H9 (cell line): Measurements from ENCODE around the gene SLC25A12. TPM values are rescaled to one million over a fixed set of nuclear protein-coding genes. Genes with fewer than 3 reads are reported as not detected.

ENCODE experiments used
- DNase-seq: peaks from one replicate; pipeline ENCODE4 v3.0.0-alpha.2; 2017
- H2AFZ ChIP-seq: one replicate; pipeline ENCODE4 v1.6.1; 2013; ENCODE audit warnings: mild to moderate bottlenecking, low read length, control low read depth, moderate library complexity
- H2AK5ac ChIP-seq: 2 replicates; pipeline ENCODE4 v1.6.1; 2013; ENCODE audit warnings: low read length, control low read depth, mixed read lengths; ENCODE audit not compliant: insufficient read length
- H2BK120ac ChIP-seq: one replicate; pipeline ENCODE4 v1.6.1; 2013; ENCODE audit warnings: low read depth, mild to moderate bottlenecking, low read length, control low read depth, inconsistent platforms; ENCODE audit not compliant: poor library complexity, severe bottlenecking
- H2BK12ac ChIP-seq: 2 replicates; pipeline ENCODE4 v1.6.1; 2013; ENCODE audit warnings: low read length, control low read depth, mixed read lengths, low read depth; ENCODE audit not compliant: insufficient read length
- H2BK15ac ChIP-seq: 2 replicates; pipeline ENCODE4 v1.6.1; 2013; ENCODE audit warnings: low read depth, low read length, control low read depth
- H2BK20ac ChIP-seq: one replicate; pipeline ENCODE4 v1.6.1; 2013; ENCODE audit warnings: low read depth, mild to moderate bottlenecking, low read length, control low read depth, inconsistent platforms; ENCODE audit not compliant: poor library complexity, severe bottlenecking
- H2BK5ac ChIP-seq: 2 replicates; pipeline ENCODE4 v1.6.1; 2013; ENCODE audit warnings: low read length, control low read depth, mixed read lengths; ENCODE audit not compliant: insufficient read length
- H3K14ac ChIP-seq: 2 replicates; pipeline ENCODE4 v1.6.1; 2013; ENCODE audit warnings: low read length, control low read depth; ENCODE audit not compliant: insufficient read depth
- H3K18ac ChIP-seq: 2 replicates; pipeline ENCODE4 v1.6.1; 2013; ENCODE audit warnings: low read depth, mild to moderate bottlenecking, mixed read lengths, low read length, control low read depth; ENCODE audit not compliant: insufficient read length
- H3K23ac ChIP-seq: 2 replicates; pipeline ENCODE4 v1.6.1; 2013; ENCODE audit warnings: low read length, control low read depth, mixed read lengths, low read depth; ENCODE audit not compliant: insufficient read length
- H3K23me2 ChIP-seq: 2 replicates; pipeline ENCODE4 v1.6.1; 2013; ENCODE audit warnings: low read depth, mild to moderate bottlenecking, mixed read lengths, low read length, control low read depth; ENCODE audit not compliant: insufficient read length, poor library complexity, severe bottlenecking
- H3K27ac ChIP-seq: 2 replicates; pipeline ENCODE4 v1.5.1; 2013; ENCODE audit warnings: low read length, control low read depth, mixed read lengths, low read depth; ENCODE audit not compliant: insufficient read length
- H3K27me3 ChIP-seq: 2 replicates; pipeline ENCODE4 v1.6.1; 2013; ENCODE audit warnings: low read length, control low read depth, inconsistent platforms; ENCODE audit not compliant: insufficient read depth
- H3K4ac ChIP-seq: 2 replicates; pipeline ENCODE4 v1.6.1; 2013; ENCODE audit warnings: low read depth, mild to moderate bottlenecking, control low read depth, inconsistent platforms, low read length, moderate library complexity
- H3K4me1 ChIP-seq: 2 replicates; pipeline ENCODE4 v1.6.1; 2013; ENCODE audit warnings: low read length, control low read depth, inconsistent platforms; ENCODE audit not compliant: insufficient read depth
- H3K4me2 ChIP-seq: 2 replicates; pipeline ENCODE4 v1.6.1; 2013; ENCODE audit warnings: low read length, control low read depth, mixed read lengths; ENCODE audit not compliant: insufficient read length, insufficient read depth
- H3K56ac ChIP-seq: 2 replicates; pipeline ENCODE4 v1.6.1; 2013; ENCODE audit warnings: low read depth, mild to moderate bottlenecking, mixed read lengths, low read length, control low read depth; ENCODE audit not compliant: insufficient read length
- H3K79me1 ChIP-seq: 2 replicates; pipeline ENCODE4 v1.6.1; 2013; ENCODE audit warnings: low read depth, mild to moderate bottlenecking, moderate library complexity, low read length, control low read depth, inconsistent platforms; ENCODE audit not compliant: insufficient read depth, poor library complexity, severe bottlenecking
- H3K79me2 ChIP-seq: 2 replicates; pipeline ENCODE4 v1.6.1; 2013; ENCODE audit warnings: low read length, control low read depth, inconsistent platforms; ENCODE audit not compliant: insufficient read depth
- H3K9ac ChIP-seq: 2 replicates; pipeline ENCODE4 v1.6.1; 2013; ENCODE audit warnings: low read length, control low read depth, mixed read lengths; ENCODE audit not compliant: insufficient read length; ENCODE audit errors: extremely low read depth
- H3K9me3 ChIP-seq: one replicate; pipeline ENCODE4 v1.6.1; 2013; ENCODE audit warnings: low read depth, low read length, inconsistent platforms; ENCODE audit not compliant: control insufficient read depth
- H3T11ph ChIP-seq: one replicate; pipeline ENCODE4 v1.6.1; 2013; ENCODE audit warnings: mild to moderate bottlenecking, low read length, control low read depth, inconsistent platforms
- H4K20me1 ChIP-seq: one replicate; pipeline ENCODE4 v1.6.1; 2013; ENCODE audit not compliant: control insufficient read depth, insufficient read length, insufficient read depth
- H4K5ac ChIP-seq: 2 replicates; pipeline ENCODE4 v1.6.1; 2013; ENCODE audit warnings: low read depth, mild to moderate bottlenecking, mixed read lengths, low read length, control low read depth; ENCODE audit not compliant: insufficient read length
- H4K8ac ChIP-seq: replicated peaks from 2 replicates; pipeline ENCODE4 v1.6.1; 2013; ENCODE audit warnings: low read length, control low read depth, mixed read lengths, low read depth; ENCODE audit not compliant: insufficient read length
- H4K91ac ChIP-seq: 2 replicates; pipeline ENCODE4 v1.6.1; 2013; ENCODE audit warnings: low read depth, mild to moderate bottlenecking, moderate library complexity, mixed read lengths, low read length, control low read depth; ENCODE audit not compliant: insufficient read length
- H3K27ac Mint-ChIP-seq, 3 experiments: 2 replicates in 2 of 3; 3 replicates in 1 of 3; pipeline ENCODE4 v1.8.0; 2020 to 2021; ENCODE audit warnings: mixed read lengths in 3 of 3, mild to moderate bottlenecking in 1 of 3, moderate library complexity in 1 of 3
- H3K27me3 Mint-ChIP-seq: 2 replicates; pipeline ENCODE4 v1.8.0; 2021; ENCODE audit warnings: low read depth, mild to moderate bottlenecking, moderate library complexity, mixed read lengths
- H3K36me3 Mint-ChIP-seq, 3 experiments: 2 replicates in 2 of 3; 3 replicates in 1 of 3; pipeline ENCODE4 v1.8.0; 2020 to 2021; ENCODE audit warnings: low read depth in 3 of 3, mixed read lengths in 3 of 3; ENCODE audit not compliant: insufficient read depth in 1 of 3
- H3K4me1 Mint-ChIP-seq, 2 experiments: 2 replicates each; pipeline ENCODE4 v1.8.0; 2020; ENCODE audit warnings: mixed read lengths in 2 of 2
- H3K4me3 Mint-ChIP-seq, 2 experiments: 2 replicates in 1 of 2; 3 replicates in 1 of 2; pipeline ENCODE4 v1.8.0; 2020 to 2021; ENCODE audit warnings: mild to moderate bottlenecking in 2 of 2, mixed read lengths in 2 of 2, moderate library complexity in 1 of 2
- H3K9me3 Mint-ChIP-seq, 2 experiments: 2 replicates in 1 of 2; 3 replicates in 1 of 2; pipeline ENCODE4 v1.8.0; 2020; ENCODE audit warnings: mild to moderate bottlenecking in 2 of 2, mixed read lengths in 2 of 2, moderate library complexity in 1 of 2
- WGBS: extraction: QIAGEN DNeasy Blood & Tissue Kit; methylation state at CpG from one replicate; pipeline ENCODE4 v1.1.7; 2013; ENCODE audit warnings: missing lambda C conversion rate, low lambda C conversion rate, mixed read lengths; ENCODE audit not compliant: insufficient read length; ENCODE audit errors: extremely low coverage; 5-methylcytosine and 5-hydroxymethylcytosine counted together
- total RNA-seq: library from RNA; stranded (reverse); gene quantifications from 2 replicates; pipeline ENCODE4 v1.2.1, GENCODE V29; 2021
- TF ChIP-seq, protein P1 (sequence below): fragments of 200-600 bp; sonication (generic); conservative IDR thresholded peaks from 3 replicates; pipeline ENCODE4 v1.8.0; 2021; ENCODE audit warnings: antibody characterized with exemption, mild to moderate bottlenecking

The SLC25A12 gene
- total RNA-seq, 1 experiment from 2014 or later = 10.1 TPM

DNA sequence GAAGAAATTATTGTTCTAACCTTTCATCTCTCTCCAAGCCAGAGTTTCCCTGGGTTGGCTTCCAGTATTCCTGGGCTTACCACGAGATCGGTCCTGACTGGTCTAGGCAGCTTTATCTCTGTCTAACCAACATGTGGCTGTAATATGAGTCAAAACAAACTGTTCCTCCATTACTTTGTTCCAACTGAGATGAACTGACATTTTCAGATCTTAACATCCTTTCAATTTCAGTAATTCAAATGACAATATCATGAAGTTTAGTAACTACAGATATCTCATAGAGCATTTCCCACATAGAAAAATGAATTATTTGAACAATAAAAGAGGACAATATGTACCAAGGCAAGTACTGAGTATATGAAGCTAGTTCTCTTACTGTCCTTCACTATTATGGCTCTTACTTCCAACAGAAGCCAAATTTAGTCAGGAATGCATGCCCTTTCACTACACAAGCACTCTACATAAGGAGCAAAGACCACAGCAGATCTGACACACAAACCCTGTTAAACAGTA, 15.5 kb downstream of the SLC25A12 start:
- DNase-seq = no peak
- Mint-ChIP-seq H3K9me3 (no peaks in the 10 kb centered on the region), H3K36me3 (peaks cover 8 to 13% (median 12%) of the 10 kb centered on the region in 3 experiments), H3K4me3 (no peak overlapping the region), H3K27me3 (no peaks in the 10 kb centered on the region), H3K27ac (no peak overlapping the region; a peak in 2 of 7 replicates), H3K4me1 (no peaks in the 10 kb centered on the region)
- no peak overlapping the region for H3K4me2 ChIP-seq
- TF ChIP-seq, protein P1, sequence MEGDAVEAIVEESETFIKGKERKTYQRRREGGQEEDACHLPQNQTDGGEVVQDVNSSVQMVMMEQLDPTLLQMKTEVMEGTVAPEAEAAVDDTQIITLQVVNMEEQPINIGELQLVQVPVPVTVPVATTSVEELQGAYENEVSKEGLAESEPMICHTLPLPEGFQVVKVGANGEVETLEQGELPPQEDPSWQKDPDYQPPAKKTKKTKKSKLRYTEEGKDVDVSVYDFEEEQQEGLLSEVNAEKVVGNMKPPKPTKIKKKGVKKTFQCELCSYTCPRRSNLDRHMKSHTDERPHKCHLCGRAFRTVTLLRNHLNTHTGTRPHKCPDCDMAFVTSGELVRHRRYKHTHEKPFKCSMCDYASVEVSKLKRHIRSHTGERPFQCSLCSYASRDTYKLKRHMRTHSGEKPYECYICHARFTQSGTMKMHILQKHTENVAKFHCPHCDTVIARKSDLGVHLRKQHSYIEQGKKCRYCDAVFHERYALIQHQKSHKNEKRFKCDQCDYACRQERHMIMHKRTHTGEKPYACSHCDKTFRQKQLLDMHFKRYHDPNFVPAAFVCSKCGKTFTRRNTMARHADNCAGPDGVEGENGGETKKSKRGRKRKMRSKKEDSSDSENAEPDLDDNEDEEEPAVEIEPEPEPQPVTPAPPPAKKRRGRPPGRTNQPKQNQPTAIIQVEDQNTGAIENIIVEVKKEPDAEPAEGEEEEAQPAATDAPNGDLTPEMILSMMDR = no peak
- H3K4ac ChIP-seq = no peak overlapping the region
- H3T11ph ChIP-seq = no peak overlapping the region
- H3K14ac ChIP-seq = no peak overlapping the region
- H4K91ac ChIP-seq = no peak overlapping the region
- H3K79me1 ChIP-seq = no peaks in the 10 kb centered on the region
- no peak overlapping the region for H3K23ac ChIP-seq
- H4K20me1 ChIP-seq = no peaks in the 10 kb centered on the region
- H2BK20ac ChIP-seq = no peak overlapping the region
- no peak overlapping the region for H3K56ac ChIP-seq
- WGBS = no CpG with 5 or more reads among the region's 2 CpGs
- no peaks in the 10 kb centered on the region for H3K4me1 ChIP-seq
- no peak overlapping the region for H2AFZ ChIP-seq
- no peaks in the 10 kb centered on the region for H3K27me3 ChIP-seq
- no peak overlapping the region for H3K9ac ChIP-seq
- no peak overlapping the region for H2BK12ac ChIP-seq
- H2BK120ac ChIP-seq = no peak overlapping the region
- H4K5ac ChIP-seq = no peak overlapping the region
- no peaks in the 10 kb centered on the region for H3K9me3 ChIP-seq
- no peaks in the 10 kb centered on the region for H3K79me2 ChIP-seq
- H3K18ac ChIP-seq = no peak overlapping the region
- no peaks in the 10 kb centered on the region for H3K23me2 ChIP-seq
- no peak overlapping the region for H2BK15ac ChIP-seq
- no peak overlapping the region for H2BK5ac ChIP-seq
- H3K27ac ChIP-seq = no peak overlapping the region
- H4K8ac ChIP-seq = no peak overlapping the region
- H2AK5ac ChIP-seq = no peak overlapping the region
